ENCODE measurements around the gene S100P. TPM values are rescaled to one million over a fixed set of nuclear protein-coding genes. Genes with fewer than 3 reads are reported as not detected.

Gene S100P
- total RNA-seq, 4 donors from 2014 or later: 0.56 TPM; not detected in 3

DNA sequence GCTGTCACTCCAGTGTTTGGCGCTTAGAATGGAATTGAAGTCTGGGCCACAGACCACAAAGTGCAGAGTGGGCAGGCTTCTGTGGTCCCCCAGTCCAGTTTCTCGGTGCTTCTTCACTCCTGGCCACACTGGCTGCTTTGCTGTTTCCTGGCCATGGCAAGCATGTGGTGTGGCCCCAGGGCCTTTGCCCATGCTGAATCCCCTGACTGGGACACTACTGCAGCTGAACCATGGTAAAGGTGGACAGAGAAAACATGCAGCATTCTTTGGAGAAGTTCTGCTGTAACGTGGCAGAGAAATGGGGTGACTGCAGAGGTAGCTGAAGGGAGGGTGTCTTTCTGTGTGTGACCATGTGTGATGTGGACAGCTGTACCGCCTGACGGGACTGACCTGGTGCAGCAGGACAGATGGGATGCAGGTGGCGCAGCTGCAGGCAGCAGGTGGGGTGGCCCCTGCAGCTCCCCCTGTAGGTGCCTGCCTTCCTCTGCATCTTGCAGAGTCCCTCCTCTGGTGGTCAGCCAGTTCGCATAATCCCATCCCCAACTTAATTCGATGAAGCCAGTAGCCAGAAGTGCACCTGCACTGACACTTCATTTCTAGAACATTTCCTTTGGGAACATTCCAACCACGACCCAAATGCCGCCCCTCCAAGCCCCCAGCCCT lies 13.2 kb upstream of the S100P start:
- Histone ChIP-seq H3K4me3 (replicated peaks in 1 of 3) (no peak overlapping the region), H3K27ac (no peak overlapping the region), H3K4me1 (peaks cover 13 to 19% of the 10 kb centered on the region in 2 donors), H3K9me3 (no peaks in the 10 kb centered on the region), H3K27me3 (no peaks in the 10 kb centered on the region), H3K36me3 (peaks cover 0 to 6% of the 10 kb centered on the region in 2 donors)
- no peak for TF ChIP-seq POLR2A (IDR thresholded peaks at IDR 0.05)
- TF ChIP-seq, protein P1, sequence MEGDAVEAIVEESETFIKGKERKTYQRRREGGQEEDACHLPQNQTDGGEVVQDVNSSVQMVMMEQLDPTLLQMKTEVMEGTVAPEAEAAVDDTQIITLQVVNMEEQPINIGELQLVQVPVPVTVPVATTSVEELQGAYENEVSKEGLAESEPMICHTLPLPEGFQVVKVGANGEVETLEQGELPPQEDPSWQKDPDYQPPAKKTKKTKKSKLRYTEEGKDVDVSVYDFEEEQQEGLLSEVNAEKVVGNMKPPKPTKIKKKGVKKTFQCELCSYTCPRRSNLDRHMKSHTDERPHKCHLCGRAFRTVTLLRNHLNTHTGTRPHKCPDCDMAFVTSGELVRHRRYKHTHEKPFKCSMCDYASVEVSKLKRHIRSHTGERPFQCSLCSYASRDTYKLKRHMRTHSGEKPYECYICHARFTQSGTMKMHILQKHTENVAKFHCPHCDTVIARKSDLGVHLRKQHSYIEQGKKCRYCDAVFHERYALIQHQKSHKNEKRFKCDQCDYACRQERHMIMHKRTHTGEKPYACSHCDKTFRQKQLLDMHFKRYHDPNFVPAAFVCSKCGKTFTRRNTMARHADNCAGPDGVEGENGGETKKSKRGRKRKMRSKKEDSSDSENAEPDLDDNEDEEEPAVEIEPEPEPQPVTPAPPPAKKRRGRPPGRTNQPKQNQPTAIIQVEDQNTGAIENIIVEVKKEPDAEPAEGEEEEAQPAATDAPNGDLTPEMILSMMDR (IDR thresholded peaks at IDR 0.05): no peak
- 85 to 90% methylated on average over 10 of the region's 10 CpGs for WGBS, 2 donors
- no peak for DNase-seq
- intact Hi-C loops (cut with DNase I): no loop called here

DNA sequence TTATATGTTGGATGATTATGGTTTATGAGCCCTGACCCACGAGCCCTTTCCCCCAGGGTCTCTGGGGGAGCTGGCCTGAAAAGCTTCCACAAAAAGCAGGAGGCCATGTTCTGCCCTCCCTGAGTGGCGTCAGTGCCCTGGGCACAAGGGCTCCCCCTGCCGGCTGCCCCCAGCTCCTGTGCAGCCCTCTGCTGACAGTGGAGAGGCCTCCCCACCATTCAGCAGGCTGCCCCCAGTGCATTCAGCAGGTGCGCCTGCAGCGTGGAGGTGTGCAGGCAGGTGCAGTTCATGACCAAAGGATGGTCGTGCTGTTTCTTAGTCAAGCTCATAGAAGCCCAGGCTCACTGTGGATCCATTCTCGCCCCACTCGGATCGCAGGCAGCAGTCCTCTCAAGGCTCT lies 12.5 kb upstream of the S100P start:
- TF ChIP-seq POLR2A (IDR thresholded peaks at IDR 0.05): no peak
- TF ChIP-seq, protein P1 (IDR thresholded peaks at IDR 0.05): no peak
- Histone ChIP-seq H3K9me3 (no peaks in the 10 kb centered on the region), H3K27ac (no peak overlapping the region), H3K4me3 (replicated peaks in 1 of 3) (no peak overlapping the region), H3K4me1 (peaks cover 6 to 12% of the 10 kb centered on the region in 2 donors), H3K36me3 (no peaks in the 10 kb centered on the region), H3K27me3 (no peaks in the 10 kb centered on the region)
- 86% methylated on average over 7 to 9 of the region's 9 CpGs for WGBS, 2 donors
- DNase-seq: no peak
- intact Hi-C loops (cut with DNase I): no loop called here

DNA sequence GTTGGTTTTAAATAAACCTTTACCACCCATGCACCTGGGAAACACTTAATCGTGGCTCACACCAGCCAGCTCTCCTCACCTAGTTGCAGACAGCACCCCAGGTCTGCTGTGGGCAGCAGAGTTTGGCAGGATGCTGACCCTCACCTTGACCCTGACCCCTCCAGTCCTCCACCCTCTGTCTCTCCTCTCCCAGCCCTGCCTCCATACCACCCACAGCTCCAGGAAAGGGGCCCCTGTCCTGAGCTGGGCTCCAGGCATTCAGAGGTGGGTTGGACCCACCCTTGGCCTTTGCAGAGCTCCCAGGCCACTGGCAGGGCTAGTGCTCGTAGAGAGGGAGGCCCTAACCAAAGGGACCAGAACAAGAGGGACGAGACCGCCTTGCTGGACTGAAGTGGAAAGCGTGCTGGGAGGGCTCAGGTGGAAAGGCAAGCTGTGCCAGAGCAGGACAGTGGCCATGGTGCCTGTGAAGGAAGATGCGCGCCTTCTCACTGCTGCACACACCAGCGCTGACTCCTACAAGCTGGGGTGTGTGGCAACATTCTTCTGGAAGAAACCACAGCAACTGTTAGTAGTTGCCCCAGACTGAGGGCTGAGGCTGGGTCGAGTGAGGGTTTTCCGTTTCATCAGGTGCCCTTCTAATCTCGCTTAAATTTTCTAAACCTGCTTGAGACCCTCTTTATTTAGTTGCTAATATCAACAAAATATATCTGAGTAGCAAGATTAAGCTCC lies 10.7 kb upstream of the S100P start:
- TF ChIP-seq, protein P1 (IDR thresholded peaks at IDR 0.05): no peak
- TF ChIP-seq POLR2A (IDR thresholded peaks at IDR 0.05): no peak
- Histone ChIP-seq H3K27ac (no peak overlapping the region), H3K27me3 (no peaks in the 10 kb centered on the region), H3K36me3 (no peaks in the 10 kb centered on the region), H3K9me3 (no peaks in the 10 kb centered on the region), H3K4me3 (replicated peaks in 1 of 3) (no peak overlapping the region), H3K4me1 (no peaks in the 10 kb centered on the region)
- WGBS, 2 donors: 79 to 83% methylated on average over 11 of the region's 11 CpGs
- no peak for DNase-seq
- intact Hi-C loops (cut with DNase I): no loop called here

DNA sequence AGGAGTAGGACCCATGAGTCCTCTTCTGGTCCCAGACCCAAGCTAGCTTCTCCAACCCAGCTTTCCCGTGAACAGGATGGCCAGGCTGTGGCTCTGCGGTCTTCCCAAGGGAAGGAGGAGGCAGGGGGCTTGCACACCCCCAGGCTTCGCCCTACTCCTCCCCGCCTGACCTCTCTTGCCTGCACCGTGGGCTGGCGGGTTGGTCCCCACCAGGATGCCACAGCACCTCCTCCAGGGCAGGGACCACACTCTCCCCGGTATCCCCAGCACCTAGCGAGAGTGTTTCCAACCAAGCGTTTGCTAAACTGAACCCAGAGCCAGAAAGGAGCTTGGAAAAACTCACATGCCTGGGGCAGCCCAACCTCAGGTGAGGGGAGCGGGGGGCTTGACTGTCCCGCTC lies 9.0 kb upstream of the S100P start:
- DNase-seq: no peak
- Histone ChIP-seq H3K36me3 (no peaks in the 10 kb centered on the region), H3K27ac (no peak overlapping the region), H3K4me1 (peaks cover 0 to 4% of the 10 kb centered on the region in 2 donors), H3K4me3 (replicated peaks in 1 of 3) (no peak overlapping the region), H3K27me3 (no peaks in the 10 kb centered on the region), H3K9me3 (no peaks in the 10 kb centered on the region)
- TF ChIP-seq, protein P1 (IDR thresholded peaks at IDR 0.05): no peak
- no peak for TF ChIP-seq POLR2A (IDR thresholded peaks at IDR 0.05)
- 88 to 90% methylated on average over 9 to 11 of the region's 11 CpGs for WGBS, 2 donors
- intact Hi-C loops (cut with DNase I): no loop called here

Measured in thyroid gland (tissue), 4 donors.